ENCODE data around the gene NR3C2.

DNA sequence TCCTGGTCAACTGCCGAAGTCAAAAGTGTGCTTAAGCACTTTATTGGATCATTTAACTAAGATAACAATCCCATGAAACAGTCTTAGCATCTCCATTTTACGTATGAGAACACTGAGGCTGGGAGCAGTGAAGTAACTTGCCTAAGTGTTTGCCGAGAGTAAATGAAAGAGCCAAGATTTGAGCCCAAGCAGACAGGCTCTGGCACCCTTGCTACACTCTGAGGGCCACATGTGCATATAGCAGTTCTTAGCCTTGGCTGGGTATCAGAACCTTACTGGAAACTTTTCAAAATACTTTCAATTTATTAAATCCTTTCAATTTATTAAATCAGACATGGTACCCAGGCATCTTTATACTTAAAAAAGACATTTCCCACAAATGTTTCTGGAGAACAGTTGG lies 225.9 kb downstream of the NR3C2 start:
- TF ChIP-seq, protein P1, sequence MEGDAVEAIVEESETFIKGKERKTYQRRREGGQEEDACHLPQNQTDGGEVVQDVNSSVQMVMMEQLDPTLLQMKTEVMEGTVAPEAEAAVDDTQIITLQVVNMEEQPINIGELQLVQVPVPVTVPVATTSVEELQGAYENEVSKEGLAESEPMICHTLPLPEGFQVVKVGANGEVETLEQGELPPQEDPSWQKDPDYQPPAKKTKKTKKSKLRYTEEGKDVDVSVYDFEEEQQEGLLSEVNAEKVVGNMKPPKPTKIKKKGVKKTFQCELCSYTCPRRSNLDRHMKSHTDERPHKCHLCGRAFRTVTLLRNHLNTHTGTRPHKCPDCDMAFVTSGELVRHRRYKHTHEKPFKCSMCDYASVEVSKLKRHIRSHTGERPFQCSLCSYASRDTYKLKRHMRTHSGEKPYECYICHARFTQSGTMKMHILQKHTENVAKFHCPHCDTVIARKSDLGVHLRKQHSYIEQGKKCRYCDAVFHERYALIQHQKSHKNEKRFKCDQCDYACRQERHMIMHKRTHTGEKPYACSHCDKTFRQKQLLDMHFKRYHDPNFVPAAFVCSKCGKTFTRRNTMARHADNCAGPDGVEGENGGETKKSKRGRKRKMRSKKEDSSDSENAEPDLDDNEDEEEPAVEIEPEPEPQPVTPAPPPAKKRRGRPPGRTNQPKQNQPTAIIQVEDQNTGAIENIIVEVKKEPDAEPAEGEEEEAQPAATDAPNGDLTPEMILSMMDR (IDR thresholded peaks at IDR 0.05), result no peak
- TF ChIP-seq POLR2A (IDR thresholded peaks at IDR 0.05), result no peak

Data from testis (tissue), 2 donors.